Adrenal gland (tissue), 12 donors: ENCODE data around the gene TNFRSF14. TPM values are rescaled to one million over a fixed set of nuclear protein-coding genes. Genes with fewer than 3 reads are reported as not detected.
A peak's percentile ranks its signal among the peaks of the same experiment; 100 is the strongest.

Experiments
- DNase-seq, 7 donors: peaks; one replicate each; pipeline ENCODE4 v3.0.0-alpha.2; 2019 to 2020
- H3K27ac ChIP-seq, 5 donors: fragments of 200-600 bp; sonication (generic) in 4 of 5; 1 replicate in 3 of 5; 2 replicates in 2 of 5; pipeline versions ENCODE4 v1.5.1 to v1.8.0; 2016 to 2020; ENCODE audit warnings: mild to moderate bottlenecking in 1 of 5
- H3K27me3 ChIP-seq: fragments of 200-600 bp; 2 replicates; pipeline ENCODE4 v1.8.0; 2021
- H3K36me3 ChIP-seq, 2 donors: fragments of 200-600 bp; replicated peaks in 1 of 2; 1 replicate in 1 of 2; 2 replicates in 1 of 2; pipeline versions ENCODE4 v1.5.1 to v1.8.0; 2018 to 2022
- H3K4me1 ChIP-seq, 2 donors: fragments of 200-600 bp; replicated peaks in 1 of 2; 1 replicate in 1 of 2; 2 replicates in 1 of 2; pipeline versions ENCODE4 v1.5.1 to v1.8.0; 2018 to 2021
- H3K4me3 ChIP-seq, 4 donors: fragments of 200-600 bp; sonication (generic) in 3 of 4; one replicate each; pipeline ENCODE4 v1.5.1; 2016 to 2018
- H3K9me3 ChIP-seq, 3 donors: fragments of 200-600 bp; sonication (generic) in 1 of 3; replicated peaks in 1 of 3; 1 replicate in 2 of 3; 2 replicates in 1 of 3; pipeline versions ENCODE4 v1.5.1 to v1.8.0; 2016 to 2021
- CTCF ChIP-seq, 6 experiments: fragments of 450-650 bp in 4 of 6; fragments of 200-600 bp in 2 of 6; sonication (generic) in 1 of 6; IDR thresholded peaks; 1 replicate in 5 of 6; 2 replicates in 1 of 6; pipeline versions ENCODE4 v1.5.1 to v1.8.0; 2016 to 2021; ENCODE audit warnings: antibody characterized with exemption in 6 of 6, mild to moderate bottlenecking in 2 of 6, moderate library complexity in 1 of 6
- POLR2A ChIP-seq, 2 donors: fragments of 450-650 bp; IDR thresholded peaks; one replicate each; pipeline ENCODE4 v1.6.1; 2017; ENCODE audit warnings: antibody characterized with exemption in 2 of 2, mild to moderate bottlenecking in 2 of 2, moderate library complexity in 1 of 2
- WGBS, 4 donors: extraction: QIAGEN DNeasy Blood & Tissue Kit in 2 of 4; methylation state at CpG; one replicate each; pipeline versions ENCODE4 v1.1.5 to v1.1.7; 2013 to 2017; 5-methylcytosine and 5-hydroxymethylcytosine counted together
- intact Hi-C, 2 donors: fragments of 100-400 bp; cut with DNase I; formaldehyde crosslinking; loops; one replicate each; pipeline versions ENCODE4 v1.14.1 to v1.15.0; 2022 to 2023
- polyA plus RNA-seq, 3 donors: library from polyadenylated mRNA; stranded (reverse); fragments of 200-250 nt in 2 of 3; fragments of 350-450 nt in 1 of 3; fragmentation: Illumina TruSeq in 1 of 3; extraction: RNeasy Lipid Tissue Mini Kit (QIAGEN cat#74804) in 1 of 3; gene quantifications; one replicate each; pipeline ENCODE4 v1.2.3, GENCODE V29; 2013 to 2014
- total RNA-seq, 9 donors: library from RNA; depleted of rRNA in 4 of 9; stranded (reverse); fragments of >200 nt in 4 of 9; fragments of 120-200 nt in 1 of 9; fragmentation: NEBNext Ultra II Directional in 1 of 9; extraction: Animal tissue kit (Norgen Biotek cat#: 25700) in 1 of 9; gene quantifications; one replicate each; pipeline versions ENCODE4 v1.1.0 to v1.2.4, GENCODE V29; 2013 to 2023
- donor health status: healthy with polysubstance abuse.
- donor health status: Bipolar disorder and iron deficiency.
- donor health status: DM: yes; HTN: yes; CAD: no.
- donor health status: DM: no; HTN: no; CAD: no.
- donor health status: DM: no; HTN: no; CAD: no.
- donor health status: DM: yes; HTN: yes; CAD: no.

The TNFRSF14 gene
- total and polyA plus RNA-seq, 12 donors, result 7.0 to 554 (median 116) TPM

- no peaks in the 10 kb centered on the region for H3K36me3 ChIP-seq
- peaks cover 11% of the 10 kb centered on the region for H3K27me3 ChIP-seq
- intact Hi-C loops, result no loop called here
- WGBS, 4 donors, result 80 to 95% (median 92%) methylated on average over 1 to 8 of the region's 8 CpGs
- no peaks in the 10 kb centered on the region for H3K9me3 ChIP-seq
- DNase-seq, result no peak
- no peaks in the 10 kb centered on the region for H3K4me1 ChIP-seq
- TF ChIP-seq CTCF (IDR thresholded peaks at IDR 0.05) (no peak), POLR2A (IDR thresholded peaks at IDR 0.05) (no peak)
- no peak overlapping the region for H3K4me3 ChIP-seq
- no peak overlapping the region for H3K27ac ChIP-seq
Measured at GRCh38 chr1:2538872-2539271, 17.3 kb upstream of the TNFRSF14 start.

GRCh38 chr1:2539312-2539907, 16.8 kb upstream of the TNFRSF14 start:
- WGBS, 4 donors, result 73 to 100% (median 92%) methylated on average over 1 to 12 of the region's 12 CpGs

GRCh38 chr1:2540816-2541492, 15.2 kb upstream of the TNFRSF14 start:
- H3K27me3 ChIP-seq, result peaks cover 8% of the 10 kb centered on the region
- no peak for TF ChIP-seq CTCF (IDR thresholded peaks at IDR 0.05)
- no peak for TF ChIP-seq POLR2A (IDR thresholded peaks at IDR 0.05)

More at GRCh38 chr1:2539312-2539907, 16.8 kb upstream of the TNFRSF14 start:
- H3K9me3 ChIP-seq, result no peaks in the 10 kb centered on the region
- H3K27ac ChIP-seq, result no peak overlapping the region
- peaks cover 11% of the 10 kb centered on the region for H3K27me3 ChIP-seq
- intact Hi-C loops, result no loop called here
- DNase-seq, result no peak
- H3K36me3 ChIP-seq, result no peaks in the 10 kb centered on the region
- TF ChIP-seq CTCF (IDR thresholded peaks at IDR 0.05), result peak in 1 of 6 experiments; percentile 26
- TF ChIP-seq POLR2A (IDR thresholded peaks at IDR 0.05), result no peak
- H3K4me3 ChIP-seq, result no peak overlapping the region
- H3K4me1 ChIP-seq, result peaks cover 0 to under 1% of the 10 kb centered on the region in 2 donors

GRCh38 chr1:2541619-2542245, 14.4 kb upstream of the TNFRSF14 start:
- H3K4me3 ChIP-seq, result no peak overlapping the region
- peaks cover 17 to 22% of the 10 kb centered on the region in 2 donors for H3K4me1 ChIP-seq
- no peak for TF ChIP-seq CTCF (IDR thresholded peaks at IDR 0.05)
- no peak for TF ChIP-seq POLR2A (IDR thresholded peaks at IDR 0.05)
- WGBS, 4 donors, result 56 to 70% (median 64%) methylated on average over 13 to 25 of the region's 25 CpGs
- intact Hi-C loops, result loop anchor here in 1 of 2 donors (10.0 kb wide), 1 partner anchor 347 kb away; the partner anchor contains the start of gene FAAP20
- no peak overlapping the region for H3K27ac ChIP-seq
- H3K9me3 ChIP-seq, result no peaks in the 10 kb centered on the region
- DNase-seq, result peak; percentile 70 to 92 (median 83)
- H3K27me3 ChIP-seq, result peaks cover 8% of the 10 kb centered on the region
- H3K36me3 ChIP-seq, result no peaks in the 10 kb centered on the region

More at GRCh38 chr1:2540816-2541492, 15.2 kb upstream of the TNFRSF14 start:
- Histone ChIP-seq H3K9me3 (no peaks in the 10 kb centered on the region), H3K27ac (no peak overlapping the region), H3K4me1 (peaks cover 12 to 16% of the 10 kb centered on the region in 2 donors), H3K4me3 (no peak overlapping the region), H3K36me3 (no peaks in the 10 kb centered on the region)
- 14 to 69% (median 33%) methylated on average over 6 to 39 of the region's 39 CpGs for WGBS, 4 donors
- intact Hi-C loops, result loop anchor here in 1 of 2 donors (10.0 kb wide), 1 partner anchor 346 kb away; the partner anchor contains the start of gene FAAP20
- no peak for DNase-seq
